K562 (cell line): Measurements from ENCODE around the gene GPR107. TPM values are rescaled to one million over a fixed set of nuclear protein-coding genes. Genes with fewer than 3 reads are reported as not detected.

ENCODE experiments used
- ATAC-seq: fragments of 200-7000 bp; cut with Tn5 transposase; 3 replicates; pipeline ENCODE4 v1.9.1; 2020; ENCODE audit warnings: moderate library complexity
- BruUV-seq: library from RNA; stranded (reverse); fragments of 400-500 nt; replicated peaks from 2 replicates; lab custom pipeline; 2021; lab: Mats Ljungman, UMichigan
- CTCF ChIA-PET: fragments of 300-600 bp; formaldehyde crosslinking; extraction: SDS; loops from one replicate; lab custom pipeline; 2021; ENCODE audit warnings: low intra/inter-chr PET ratio; lab: Yijun Ruan, JAX
- POLR2A ChIA-PET: fragments of 300-600, 350-650 bp; sonication (Branson Sonifier 250); formaldehyde crosslinking; extraction: SDS; loops from one replicate; lab custom pipeline; 2021; ENCODE audit warnings: antibody characterized with exemption, inconsistent platforms; lab: Yijun Ruan, JAX
- DNase-seq, 4 experiments: peaks; one replicate each; pipeline versions ENCODE4 v3.0.0 to v3.0.0-alpha.2; 2011 to 2018; ENCODE audit warnings: low spot score in 3 of 4, mixed read lengths in 3 of 4; ENCODE audit errors: extremely low read depth in 1 of 4
- FAIRE-seq: peaks from 2 replicates; lab custom pipeline; 2011; peaks lifted over from hg19 to GRCh38; lab: Jason Lieb, UNC
- H2AFZ ChIP-seq: 2 replicates; pipeline ENCODE4 v1.6.0; 2011; ENCODE audit warnings: low read depth, low read length, control low read depth, inconsistent platforms
- H3K27ac ChIP-seq: fragments of 200-600 bp; 3 replicates; pipeline ENCODE4 v1.8.0; 2011; ENCODE audit warnings: low read depth, mild to moderate bottlenecking, control low read depth, inconsistent platforms, low read length, moderate library complexity, mixed read lengths; ENCODE audit errors: extremely low read depth
- H3K27me3 ChIP-seq, 2 experiments: fragments of 300-600 bp in 1 of 2; 2 replicates in 1 of 2; 3 replicates in 1 of 2; pipeline versions ENCODE4 v1.6.0 to v1.8.0; 2011; ENCODE audit warnings: inconsistent platforms in 2 of 2, low read length in 2 of 2, mild to moderate bottlenecking in 1 of 2, mixed read lengths in 1 of 2, moderate library complexity in 1 of 2; ENCODE audit not compliant: control insufficient read depth in 2 of 2, insufficient read depth in 2 of 2
- H3K36me3 ChIP-seq: fragments of 300-600 bp; 3 replicates; pipeline ENCODE4 v1.8.0; 2011; ENCODE audit warnings: mild to moderate bottlenecking, low read length, inconsistent platforms; ENCODE audit not compliant: control insufficient read depth, insufficient read depth
- H3K4me1 ChIP-seq, 2 experiments: fragments of 200-600 bp in 1 of 2; replicated peaks in 1 of 2; 2 replicates in 1 of 2; 3 replicates in 1 of 2; pipeline versions ENCODE4 v1.5.1 to v1.8.0; 2011; ENCODE audit warnings: inconsistent platforms in 2 of 2, low read length in 2 of 2, mild to moderate bottlenecking in 1 of 2, mixed read lengths in 1 of 2, moderate library complexity in 1 of 2; ENCODE audit not compliant: control insufficient read depth in 2 of 2, insufficient read depth in 2 of 2
- H3K4me2 ChIP-seq: 2 replicates; pipeline ENCODE4 v1.6.1; 2011; ENCODE audit warnings: low read length, control low read depth, inconsistent platforms, mixed read lengths; ENCODE audit not compliant: insufficient read depth
- H3K4me3 ChIP-seq: fragments of 200-600 bp; sonication (generic), shearing (Covaris generic); 2 replicates; pipeline ENCODE4 v1.5.1; 2016; ENCODE audit warnings: control low read depth, inconsistent platforms
- H3K79me2 ChIP-seq: fragments of 200-600 bp; 3 replicates; pipeline ENCODE4 v1.8.0; 2011; ENCODE audit warnings: low read length, inconsistent platforms; ENCODE audit not compliant: control insufficient read depth, insufficient read depth
- H3K9ac ChIP-seq, 2 experiments: 2 replicates each; pipeline versions ENCODE4 v1.6.0 to v1.6.1; 2011; ENCODE audit warnings: low read depth in 2 of 2, low read length in 2 of 2, control low read depth in 1 of 2, inconsistent platforms in 1 of 2, mild to moderate bottlenecking in 1 of 2, mixed read lengths in 1 of 2; ENCODE audit not compliant: insufficient read depth in 1 of 2
- H3K9me1 ChIP-seq: one replicate; pipeline ENCODE4 v1.6.0; 2011; ENCODE audit warnings: inconsistent platforms, mild to moderate bottlenecking, low read length, moderate library complexity; ENCODE audit not compliant: control insufficient read depth, insufficient read depth
- H3K9me3 ChIP-seq: replicated peaks from 2 replicates; pipeline ENCODE4 v1.5.1; 2011; ENCODE audit warnings: low read depth, low read length, inconsistent platforms; ENCODE audit not compliant: control insufficient read depth, insufficient read depth
- H4K20me1 ChIP-seq: replicated peaks from 2 replicates; pipeline ENCODE4 v1.6.1; 2011; ENCODE audit warnings: low read length, inconsistent platforms, mixed read lengths; ENCODE audit not compliant: control insufficient read depth, insufficient read depth
- C11orf30 ChIP-seq: fragments of 450-650 bp; IDR thresholded peaks from 2 replicates; pipeline ENCODE4 v1.6.1; 2016; ENCODE audit warnings: low read depth, mild to moderate bottlenecking
- E2F3 ChIP-seq: fragments of 250-450 bp; sonication (Bioruptor Pico); IDR thresholded peaks from 2 replicates; pipeline ENCODE4 v1.4.0; 2020; ENCODE audit warnings: mild to moderate bottlenecking
- HNRNPK ChIP-seq: fragments of 200-400 bp; formaldehyde crosslinking; IDR thresholded peaks from one replicate; pipeline ENCODE4 v1.6.1; 2018; ENCODE audit warnings: mild to moderate bottlenecking, low read depth, low read length; ENCODE audit not compliant: poor library complexity, severe bottlenecking
- ZNF121 ChIP-seq: sonication (generic); formaldehyde crosslinking; conservative IDR thresholded peaks from 2 replicates; pipeline ENCODE4 v1.8.0; 2022; ENCODE audit warnings: missing genetic modification reagents
- WGBS: fragments of 100-300 bp; shearing (Covaris generic); methylation state at CpG from one replicate; pipeline ENCODE4 v1.1.6; 2016; ENCODE audit warnings: low coverage, mixed read lengths; ENCODE audit not compliant: insufficient coverage; ENCODE audit errors: missing lambda C conversion rate; 5-methylcytosine and 5-hydroxymethylcytosine counted together
- in situ Hi-C: fragments of 300-500 bp; cut with MboI; formaldehyde crosslinking; loops from 4 replicates; pipeline ENCODE4 v1.15.0; 2018; ENCODE audit warnings: inconsistent platforms, mixed read lengths
- intact Hi-C: fragments of 100-400 bp; cut with micrococcal nuclease; formaldehyde crosslinking; loops from 2 replicates; pipeline ENCODE4 v1.14.2; 2022
- polyA plus RNA-seq, 8 experiments: library from polyadenylated mRNA; depleted of rRNA in 4 of 8; stranded (reverse) in 5 of 8; unstranded in 3 of 8; fragments of >200 nt; fragmentation: Nextera tagmentation in 2 of 8; fragmentation: Illumina TruSeq in 1 of 8; extraction: Ambion mirVana in 2 of 8; extraction: Trizol in 1 of 8; gene quantifications; 2 replicates each; pipeline versions ENCODE4 v1.2.1 to v1.2.3, GENCODE V29; 2011 to 2014; ENCODE audit warnings: inconsistent platforms in 1 of 8, missing spikeins in 1 of 8
- total RNA-seq, 7 experiments: library from RNA; depleted of rRNA in 6 of 7; stranded (reverse); fragments of >200 nt in 6 of 7; fragmentation: Illumina TruSeq in 2 of 7; extraction: Trizol in 2 of 7; gene quantifications; 2 replicates each; pipeline versions ENCODE4 v1.2.1 to v1.2.3, GENCODE V29; 2011 to 2021; ENCODE audit warnings: low replicate concordance in 1 of 7

GPR107 gene
- total and polyA plus RNA-seq, 9 of the 15 experiments (the other 6 are each of a cell fraction or from before 2014, with no cell fraction given): 3.2 to 34.6 (median 14.4) TPM

GRCh38 chr9:130177898-130178805 is 124.4 kb downstream of the GPR107 start:
- Histone ChIP-seq H3K4me3 (no peak overlapping the region), H3K27me3 (no peaks in the 10 kb centered on the region), H3K9ac (0 out of 4 replicates have a peak overlapping the region, but pooled peaks of 1 of the 2 experiments have one; percentile 58), H3K4me1 (peaks cover 0 to 35% of the 10 kb centered on the region in 2 experiments; a peak in 2 of 5 replicates), H3K27ac (no peak overlapping the region), H4K20me1 (peaks cover 34% of the 10 kb centered on the region), H2AFZ (no peak overlapping the region), H3K9me1 (no peaks in the 10 kb centered on the region), H3K9me3 (no peaks in the 10 kb centered on the region), H3K36me3 (no peaks in the 10 kb centered on the region), H3K4me2 (no peak overlapping the region), H3K79me2 (peaks cover 20% of the 10 kb centered on the region)
- BruUV-seq: no TSS peak
- no peak for FAIRE-seq
- ChIA-PET CTCF (no interaction called here), POLR2A (interaction anchor here (0.7 kb wide), 1 partner anchor 62 kb away, joined by 4 read pairs; no protein-coding TSS in a partner anchor)
- 65% methylated on average over 11 of the region's 20 CpGs for WGBS
- in situ Hi-C loops (no loop called here), intact Hi-C loops (no loop called here)
- no peak for DNase-seq
- ATAC-seq: no peak
- TF ChIP-seq E2F3 (CRISPR knock-in tag): no peak
- no peak for TF ChIP-seq C11orf30
- no peak for TF ChIP-seq HNRNPK
- TF ChIP-seq ZNF121 (CRISPR knock-in tag): peak; percentile 45
